ENCODE data around the gene RHPN2. TPM values are rescaled to one million over a fixed set of nuclear protein-coding genes. Genes with fewer than 3 reads are reported as not detected.

RHPN2 gene
- total and polyA plus RNA-seq, 8 donors = 5.3 to 10.1 (median 8.8) TPM

DNA sequence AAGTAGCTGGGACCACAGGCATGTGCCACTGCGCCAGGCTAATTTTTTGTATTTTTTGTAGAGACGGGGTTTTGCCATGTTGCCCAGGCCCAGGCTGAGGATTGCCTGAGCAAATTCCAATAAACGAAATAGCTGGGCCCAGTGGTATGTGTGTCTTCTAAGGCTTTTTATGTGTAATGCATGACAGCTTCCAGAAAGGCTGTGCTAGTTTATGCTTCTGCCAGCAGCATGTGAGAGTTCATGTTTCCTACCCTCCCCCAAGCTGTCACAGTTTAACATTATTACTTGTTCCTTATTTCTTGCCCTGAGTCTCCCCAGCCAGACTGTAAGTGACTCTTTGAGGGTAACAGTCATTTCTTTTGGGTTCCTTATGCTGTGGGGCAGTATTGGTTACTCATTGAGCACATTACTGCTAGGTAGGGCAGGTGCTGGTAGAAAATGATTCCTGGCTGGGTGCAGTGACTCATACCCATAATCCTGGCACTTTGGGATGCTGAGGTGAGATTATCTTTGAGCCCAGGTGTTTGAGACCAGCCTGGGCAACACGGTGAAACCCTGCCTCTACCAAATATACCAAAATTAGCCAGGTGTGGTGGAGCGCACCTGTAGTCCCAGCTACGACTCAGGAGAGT lies 29.9 kb upstream of the RHPN2 start:
- intact Hi-C loops (cut with DNase I) = no loop called here
- H3K4me3 ChIP-seq = no peak overlapping the region
- H3K36me3 ChIP-seq = peaks cover 0 to 97% of the 10 kb centered on the region in 2 donors
- H3K9me3 ChIP-seq = no peaks in the 10 kb centered on the region
- no peaks in the 10 kb centered on the region for H3K4me1 ChIP-seq
- H3K27ac ChIP-seq = no peak overlapping the region
- no peaks in the 10 kb centered on the region for H3K27me3 ChIP-seq
- ATAC-seq (no peak), DNase-seq (no peak)
- TF ChIP-seq, protein P1, sequence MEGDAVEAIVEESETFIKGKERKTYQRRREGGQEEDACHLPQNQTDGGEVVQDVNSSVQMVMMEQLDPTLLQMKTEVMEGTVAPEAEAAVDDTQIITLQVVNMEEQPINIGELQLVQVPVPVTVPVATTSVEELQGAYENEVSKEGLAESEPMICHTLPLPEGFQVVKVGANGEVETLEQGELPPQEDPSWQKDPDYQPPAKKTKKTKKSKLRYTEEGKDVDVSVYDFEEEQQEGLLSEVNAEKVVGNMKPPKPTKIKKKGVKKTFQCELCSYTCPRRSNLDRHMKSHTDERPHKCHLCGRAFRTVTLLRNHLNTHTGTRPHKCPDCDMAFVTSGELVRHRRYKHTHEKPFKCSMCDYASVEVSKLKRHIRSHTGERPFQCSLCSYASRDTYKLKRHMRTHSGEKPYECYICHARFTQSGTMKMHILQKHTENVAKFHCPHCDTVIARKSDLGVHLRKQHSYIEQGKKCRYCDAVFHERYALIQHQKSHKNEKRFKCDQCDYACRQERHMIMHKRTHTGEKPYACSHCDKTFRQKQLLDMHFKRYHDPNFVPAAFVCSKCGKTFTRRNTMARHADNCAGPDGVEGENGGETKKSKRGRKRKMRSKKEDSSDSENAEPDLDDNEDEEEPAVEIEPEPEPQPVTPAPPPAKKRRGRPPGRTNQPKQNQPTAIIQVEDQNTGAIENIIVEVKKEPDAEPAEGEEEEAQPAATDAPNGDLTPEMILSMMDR (IDR thresholded peaks at IDR 0.05) = no peak

DNA sequence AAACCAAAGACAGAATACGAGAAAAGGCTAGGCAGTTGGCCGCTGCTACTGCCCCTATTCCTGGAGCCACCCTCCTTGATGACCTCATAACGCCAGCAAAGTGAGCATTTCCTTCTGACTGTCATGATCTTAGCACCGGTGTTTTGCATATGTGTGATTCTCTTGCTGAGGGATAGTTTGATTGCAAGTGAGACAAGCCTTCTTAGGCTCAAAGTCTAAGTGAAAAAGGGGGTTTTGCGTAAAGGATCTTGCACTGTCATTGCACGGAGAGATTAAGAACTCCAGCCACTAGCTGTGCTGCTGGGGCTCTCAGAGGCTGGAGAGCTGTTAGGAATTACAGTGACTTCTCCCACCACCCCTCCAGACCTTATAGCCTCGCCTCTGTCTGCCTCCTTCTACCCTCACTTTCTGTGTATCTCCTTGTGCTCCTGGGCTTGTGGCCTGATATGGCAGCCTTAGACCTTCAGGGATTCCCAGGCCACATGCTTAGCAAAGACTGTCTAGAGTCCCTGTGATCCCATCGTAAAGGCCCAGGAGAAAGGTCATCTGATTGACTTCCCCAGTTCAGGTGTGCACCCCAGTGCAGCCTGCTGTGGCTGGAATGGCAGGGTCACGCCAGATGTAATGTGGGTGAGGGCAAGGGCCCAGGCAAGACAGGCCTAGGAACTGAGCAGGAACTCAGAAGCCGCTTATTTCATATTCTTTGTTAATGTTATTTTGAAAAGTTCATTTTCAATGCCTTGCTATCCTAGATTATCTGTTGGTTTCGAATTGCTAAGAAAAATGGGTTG lies 28.9 kb upstream of the RHPN2 start:
- no peak for ATAC-seq
- intact Hi-C loops (cut with DNase I) = no loop called here
- H3K4me3 ChIP-seq = no peak overlapping the region
- no peaks in the 10 kb centered on the region for H3K9me3 ChIP-seq
- TF ChIP-seq, protein P1 (IDR thresholded peaks at IDR 0.05) = no peak
- DNase-seq = no peak
- no peaks in the 10 kb centered on the region for H3K27me3 ChIP-seq
- no peaks in the 10 kb centered on the region for H3K4me1 ChIP-seq
- H3K36me3 ChIP-seq = peaks cover 0 to 100% of the 10 kb centered on the region in 2 donors
- no peak overlapping the region for H3K27ac ChIP-seq

DNA sequence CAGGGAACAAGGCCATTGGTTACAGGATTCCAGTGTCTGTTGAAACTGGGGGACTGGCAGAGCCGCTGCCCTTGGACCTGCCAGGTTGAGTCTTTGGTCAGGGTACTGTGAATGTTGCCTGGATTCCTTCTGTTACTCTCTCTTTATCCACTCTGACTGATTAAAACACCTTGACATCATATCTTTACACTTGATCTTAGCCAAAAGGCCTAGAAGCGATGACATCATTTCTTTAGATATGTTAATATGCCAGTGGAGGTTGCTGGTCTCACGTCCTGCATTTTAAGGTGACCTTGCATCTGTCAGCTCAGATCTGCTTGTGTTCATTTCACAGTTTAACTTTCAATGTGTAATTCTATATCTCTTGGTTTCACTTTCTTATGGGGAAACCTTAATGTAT lies 25.5 kb upstream of the RHPN2 start:
- DNase-seq = no peak
- intact Hi-C loops (cut with DNase I) = no loop called here
- no peak overlapping the region for H3K4me3 ChIP-seq
- ATAC-seq = no peak
- H3K27me3 ChIP-seq = no peaks in the 10 kb centered on the region
- no peak overlapping the region for H3K27ac ChIP-seq
- H3K4me1 ChIP-seq = no peaks in the 10 kb centered on the region
- H3K36me3 ChIP-seq = peaks cover 0 to 78% of the 10 kb centered on the region in 2 donors
- no peaks in the 10 kb centered on the region for H3K9me3 ChIP-seq
- TF ChIP-seq, protein P1 (IDR thresholded peaks at IDR 0.05) = no peak

DNA sequence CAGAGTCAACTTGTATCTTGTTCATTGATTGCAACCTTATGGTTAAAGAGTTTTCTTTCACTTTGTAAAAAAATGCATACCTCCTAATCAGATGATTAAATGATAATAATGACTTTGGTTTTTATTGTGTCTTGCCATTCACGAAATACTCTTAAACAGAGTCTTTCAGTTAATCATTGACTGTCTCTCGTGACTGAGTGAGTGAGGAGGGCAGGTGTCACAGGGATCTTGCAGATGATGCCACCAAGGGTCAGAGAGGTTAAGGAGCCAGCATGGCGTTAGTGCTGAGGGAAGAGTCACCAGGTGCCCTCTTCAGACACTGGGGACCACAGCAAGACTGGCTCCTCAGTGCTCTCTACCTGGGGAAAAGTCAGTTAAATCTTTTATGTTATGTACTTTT lies 24.3 kb upstream of the RHPN2 start:
- intact Hi-C loops (cut with DNase I) = no loop called here
- Histone ChIP-seq H3K4me1 (no peaks in the 10 kb centered on the region), H3K27ac (no peak overlapping the region), H3K4me3 (no peak overlapping the region), H3K9me3 (no peaks in the 10 kb centered on the region), H3K36me3 (peaks cover 0 to 66% of the 10 kb centered on the region in 2 donors), H3K27me3 (no peaks in the 10 kb centered on the region)
- TF ChIP-seq, protein P1 (IDR thresholded peaks at IDR 0.05) = no peak
- DNase-seq (no peak), ATAC-seq (no peak)

DNA sequence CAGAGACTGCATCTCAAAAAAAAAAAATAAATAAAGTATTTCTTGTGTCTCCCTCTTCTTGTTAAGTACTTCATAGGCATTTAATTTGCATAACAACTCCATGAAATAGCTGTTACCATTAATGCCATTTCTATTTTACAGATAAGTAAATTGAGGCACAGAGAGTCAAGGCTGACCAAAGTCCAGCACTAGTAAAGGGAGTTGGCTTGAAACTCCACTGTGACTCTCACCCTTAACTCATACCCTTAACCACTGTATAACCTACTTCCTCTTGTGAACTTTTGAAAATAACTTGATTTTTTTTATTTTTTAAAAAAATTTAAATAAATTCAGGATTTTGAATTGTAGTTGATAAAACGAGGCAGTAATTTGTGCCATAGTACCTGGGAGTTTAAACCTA lies 22.3 kb upstream of the RHPN2 start:
- intact Hi-C loops (cut with DNase I) = no loop called here
- Histone ChIP-seq H3K27ac (no peak overlapping the region), H3K4me1 (peaks cover 0 to 5% of the 10 kb centered on the region in 2 donors), H3K36me3 (peaks cover 0 to 46% of the 10 kb centered on the region in 2 donors), H3K27me3 (no peaks in the 10 kb centered on the region), H3K4me3 (no peak overlapping the region), H3K9me3 (no peaks in the 10 kb centered on the region)
- no peak for ATAC-seq
- TF ChIP-seq, protein P1 (IDR thresholded peaks at IDR 0.05) = no peak
- DNase-seq = no peak
